Measurements from ENCODE around the gene CAPN15.

CAPN15 gene

DNA sequence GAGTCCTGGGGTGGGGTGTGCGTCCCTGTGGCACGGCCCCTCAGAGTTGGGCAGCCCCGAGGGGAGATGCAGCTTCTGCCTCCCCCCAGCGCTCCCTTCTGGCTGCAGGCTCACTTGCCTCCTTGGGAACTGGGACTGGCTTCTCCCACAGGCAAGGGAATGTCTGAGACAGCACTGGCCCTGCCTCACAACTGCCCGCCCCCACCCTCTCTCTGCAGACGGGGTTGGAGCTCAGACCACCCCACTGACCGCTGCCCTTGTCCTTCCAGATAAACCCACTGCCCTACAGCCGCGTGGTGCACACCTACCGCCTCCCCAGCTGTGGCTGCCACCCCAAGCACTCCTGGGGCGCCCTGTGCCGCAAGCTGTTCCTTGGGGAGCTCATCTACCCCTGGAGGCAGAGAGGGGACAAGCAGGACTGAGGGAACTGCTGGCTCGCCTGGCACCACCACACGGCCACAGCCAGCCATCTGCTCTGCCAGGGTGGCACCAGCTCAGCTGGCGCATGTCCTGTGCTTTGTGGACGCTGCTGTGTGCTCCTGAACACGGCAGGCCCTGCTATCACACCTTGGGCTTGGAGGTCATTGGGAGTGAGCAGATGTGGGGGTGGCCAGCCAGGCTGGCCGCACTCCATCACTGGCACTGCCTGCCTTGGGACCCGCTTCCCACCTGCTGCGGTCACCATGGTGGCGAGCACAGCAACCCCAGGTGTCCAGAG, 55.3 kb downstream of the CAPN15 start:
- TF ChIP-seq CREB1 (IDR thresholded peaks at IDR 0.05; ENCODE audit: low read depth) (no peak), EP300 (IDR thresholded peaks at IDR 0.05; ENCODE audit: borderline replicate concordance) (no peak), EGR1 (IDR thresholded peaks at IDR 0.05) (no peak), CEBPB (IDR thresholded peaks at IDR 0.05) (no peak), TAF1 (IDR thresholded peaks at IDR 0.05; ENCODE audit: low read depth) (no peak), TCF12 (IDR thresholded peaks at IDR 0.05; ENCODE audit: low read depth) (no peak)
- TF ChIP-seq, protein P1, sequence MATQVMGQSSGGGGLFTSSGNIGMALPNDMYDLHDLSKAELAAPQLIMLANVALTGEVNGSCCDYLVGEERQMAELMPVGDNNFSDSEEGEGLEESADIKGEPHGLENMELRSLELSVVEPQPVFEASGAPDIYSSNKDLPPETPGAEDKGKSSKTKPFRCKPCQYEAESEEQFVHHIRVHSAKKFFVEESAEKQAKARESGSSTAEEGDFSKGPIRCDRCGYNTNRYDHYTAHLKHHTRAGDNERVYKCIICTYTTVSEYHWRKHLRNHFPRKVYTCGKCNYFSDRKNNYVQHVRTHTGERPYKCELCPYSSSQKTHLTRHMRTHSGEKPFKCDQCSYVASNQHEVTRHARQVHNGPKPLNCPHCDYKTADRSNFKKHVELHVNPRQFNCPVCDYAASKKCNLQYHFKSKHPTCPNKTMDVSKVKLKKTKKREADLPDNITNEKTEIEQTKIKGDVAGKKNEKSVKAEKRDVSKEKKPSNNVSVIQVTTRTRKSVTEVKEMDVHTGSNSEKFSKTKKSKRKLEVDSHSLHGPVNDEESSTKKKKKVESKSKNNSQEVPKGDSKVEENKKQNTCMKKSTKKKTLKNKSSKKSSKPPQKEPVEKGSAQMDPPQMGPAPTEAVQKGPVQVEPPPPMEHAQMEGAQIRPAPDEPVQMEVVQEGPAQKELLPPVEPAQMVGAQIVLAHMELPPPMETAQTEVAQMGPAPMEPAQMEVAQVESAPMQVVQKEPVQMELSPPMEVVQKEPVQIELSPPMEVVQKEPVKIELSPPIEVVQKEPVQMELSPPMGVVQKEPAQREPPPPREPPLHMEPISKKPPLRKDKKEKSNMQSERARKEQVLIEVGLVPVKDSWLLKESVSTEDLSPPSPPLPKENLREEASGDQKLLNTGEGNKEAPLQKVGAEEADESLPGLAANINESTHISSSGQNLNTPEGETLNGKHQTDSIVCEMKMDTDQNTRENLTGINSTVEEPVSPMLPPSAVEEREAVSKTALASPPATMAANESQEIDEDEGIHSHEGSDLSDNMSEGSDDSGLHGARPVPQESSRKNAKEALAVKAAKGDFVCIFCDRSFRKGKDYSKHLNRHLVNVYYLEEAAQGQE (IDR thresholded peaks at IDR 0.05; ENCODE audit: low read depth) = no peak

- TF ChIP-seq EGR1 (IDR thresholded peaks at IDR 0.05) (no peak), FOXM1 (IDR thresholded peaks at IDR 0.05; ENCODE audit: borderline replicate concordance, low read depth) (no peak), CREB1 (IDR thresholded peaks at IDR 0.05; ENCODE audit: low read depth) (no peak), EP300 (IDR thresholded peaks at IDR 0.05; ENCODE audit: borderline replicate concordance) (no peak), TEAD4 (IDR thresholded peaks at IDR 0.05) (no peak), RAD21 (IDR thresholded peaks at IDR 0.05; ENCODE audit: low read depth) (no peak)
- TF ChIP-seq, protein P2, sequence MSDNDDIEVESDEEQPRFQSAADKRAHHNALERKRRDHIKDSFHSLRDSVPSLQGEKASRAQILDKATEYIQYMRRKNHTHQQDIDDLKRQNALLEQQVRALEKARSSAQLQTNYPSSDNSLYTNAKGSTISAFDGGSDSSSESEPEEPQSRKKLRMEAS (IDR thresholded peaks at IDR 0.05) = no peak
These were observed 55.9 kb downstream of the CAPN15 start for GRCh38 chr16:583470-583814.

DNA sequence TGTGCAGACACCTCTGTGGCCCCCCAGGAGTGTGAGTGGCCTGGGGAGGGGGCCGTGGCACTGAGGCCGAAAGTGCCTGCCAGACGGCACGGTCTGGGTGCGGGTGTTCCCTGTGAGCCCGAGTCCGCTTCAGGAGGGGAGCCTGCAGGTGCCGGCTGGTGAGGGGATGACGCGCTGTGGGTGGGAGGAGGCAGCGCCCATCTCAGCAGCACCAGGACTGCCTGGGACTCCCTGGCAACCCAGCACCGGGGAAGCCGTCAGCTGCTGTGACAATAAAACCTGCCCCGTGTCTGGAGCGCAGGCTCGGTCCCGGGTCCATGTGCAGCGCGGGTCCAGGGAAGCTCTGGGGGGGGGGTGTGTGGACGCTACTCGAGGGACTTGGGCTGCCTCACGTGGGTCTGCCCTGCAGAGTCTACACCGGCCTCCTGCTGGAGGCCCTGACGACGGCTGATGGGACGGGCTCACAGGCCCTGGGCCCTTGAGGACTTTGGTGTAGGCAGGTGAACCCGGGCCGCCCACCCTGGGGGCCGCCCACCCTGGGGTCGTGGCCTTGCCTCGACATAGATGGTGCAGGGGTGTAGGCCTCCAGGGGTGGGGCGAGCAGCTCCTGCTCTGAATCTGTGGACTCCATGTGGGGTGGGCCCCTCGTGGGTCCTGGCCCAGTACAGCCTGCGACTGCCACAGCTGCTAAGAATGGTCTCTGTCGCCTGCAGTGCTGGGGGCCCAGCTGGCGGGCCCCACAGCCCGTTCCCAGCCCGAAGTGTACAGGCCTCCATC, 56.5 kb downstream of the CAPN15 start:
- TF ChIP-seq CREB1 (IDR thresholded peaks at IDR 0.05; ENCODE audit: low read depth) = no peak
- no peak for TF ChIP-seq USF1 (IDR thresholded peaks at IDR 0.05)
- no peak for TF ChIP-seq EGR1 (IDR thresholded peaks at IDR 0.05)
- TF ChIP-seq ZBTB7A (IDR thresholded peaks at IDR 0.05; ENCODE audit: low read depth) = no peak
- no peak for TF ChIP-seq FOXM1 (IDR thresholded peaks at IDR 0.05; ENCODE audit: borderline replicate concordance, low read depth)
- TF ChIP-seq, protein P2 (IDR thresholded peaks at IDR 0.05) = no peak
- TF ChIP-seq TEAD4 (IDR thresholded peaks at IDR 0.05) = no peak
- no peak for TF ChIP-seq RAD21 (IDR thresholded peaks at IDR 0.05; ENCODE audit: low read depth)
- TF ChIP-seq NFIC (IDR thresholded peaks at IDR 0.05) = no peak
- no peak for TF ChIP-seq TCF12 (IDR thresholded peaks at IDR 0.05; ENCODE audit: low read depth)
- no peak for TF ChIP-seq EP300 (IDR thresholded peaks at IDR 0.05; ENCODE audit: borderline replicate concordance)
- TF ChIP-seq CEBPB (IDR thresholded peaks at IDR 0.05) = no peak
- no peak for TF ChIP-seq YY1 (IDR thresholded peaks at IDR 0.05; ENCODE audit: low read depth)
- no peak for TF ChIP-seq TAF1 (IDR thresholded peaks at IDR 0.05; ENCODE audit: low read depth)

GRCh38 chr16:585351-585750, 57.8 kb downstream of the CAPN15 start:
- TF ChIP-seq, protein P2 (IDR thresholded peaks at IDR 0.05) = peak; percentile 17; the same call in 1 of the 2 replicates
- no peak for TF ChIP-seq FOXM1 (IDR thresholded peaks at IDR 0.05; ENCODE audit: borderline replicate concordance, low read depth)

- no peak for TF ChIP-seq YY1 (IDR thresholded peaks at IDR 0.05; ENCODE audit: low read depth)
- TF ChIP-seq EGR1 (IDR thresholded peaks at IDR 0.05) = no peak
- TF ChIP-seq FOXM1 (IDR thresholded peaks at IDR 0.05; ENCODE audit: borderline replicate concordance, low read depth) = no peak
- 0 out of 2 replicates have a peak, but pooled peaks have one; percentile 1 for TF ChIP-seq USF1 (IDR thresholded peaks at IDR 0.05)
- TF ChIP-seq, protein P2 (IDR thresholded peaks at IDR 0.05) = peak; percentile 51; the same call in 1 of the 2 replicates
- 0 out of 2 replicates have a peak, but pooled peaks have one; percentile 9 for TF ChIP-seq TEAD4 (IDR thresholded peaks at IDR 0.05)
- no peak for TF ChIP-seq EP300 (IDR thresholded peaks at IDR 0.05; ENCODE audit: borderline replicate concordance)
These were observed 58.6 kb downstream of the CAPN15 start for GRCh38 chr16:586047-586644.

GRCh38 chr16:586645-587590, 59.4 kb downstream of the CAPN15 start:
- TF ChIP-seq RAD21 (IDR thresholded peaks at IDR 0.05; ENCODE audit: low read depth) (no peak), NFIC (IDR thresholded peaks at IDR 0.05) (peak; percentile 71)

All from Ishikawa (cell line).